HUDEP-2 (cell line): ENCODE data around the gene CHN1.
A peak's percentile ranks its signal among the peaks of the same experiment; 100 is the strongest.

ENCODE experiments used
- DNase-seq, 76 experiments: peaks; one replicate each; lab custom pipeline; 2025; ENCODE audit not compliant: unreplicated experiment in 76 of 76; lab: John Stamatoyannopoulos, UW

Gene CHN1

DNA sequence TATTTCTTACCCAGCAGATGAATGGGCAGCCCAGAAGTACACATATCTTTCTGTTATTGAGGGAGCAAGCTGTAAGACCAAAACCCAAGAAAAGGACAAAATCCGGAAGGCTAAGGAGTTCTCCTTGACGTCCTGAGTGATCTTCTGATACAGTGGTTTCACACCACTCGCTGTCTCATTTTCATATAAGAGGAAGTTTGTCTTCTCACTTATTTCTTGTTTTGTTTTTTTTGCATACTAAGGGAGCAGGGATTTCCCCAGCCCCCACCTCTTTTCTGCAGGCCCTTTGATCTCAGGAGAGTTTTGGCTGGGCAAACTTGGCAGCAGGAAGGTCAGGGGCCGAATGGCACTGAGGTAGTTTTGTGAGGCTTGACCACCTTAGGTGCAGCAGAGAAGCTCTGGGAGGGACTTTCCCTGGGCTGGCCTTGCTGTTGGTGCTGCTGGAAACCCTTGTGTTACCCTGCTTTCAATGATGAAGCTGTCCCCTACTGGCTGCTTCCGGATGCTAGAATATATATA lies 254.2 kb downstream of the CHN1 start:
- DNase-seq, result no peak

DNA sequence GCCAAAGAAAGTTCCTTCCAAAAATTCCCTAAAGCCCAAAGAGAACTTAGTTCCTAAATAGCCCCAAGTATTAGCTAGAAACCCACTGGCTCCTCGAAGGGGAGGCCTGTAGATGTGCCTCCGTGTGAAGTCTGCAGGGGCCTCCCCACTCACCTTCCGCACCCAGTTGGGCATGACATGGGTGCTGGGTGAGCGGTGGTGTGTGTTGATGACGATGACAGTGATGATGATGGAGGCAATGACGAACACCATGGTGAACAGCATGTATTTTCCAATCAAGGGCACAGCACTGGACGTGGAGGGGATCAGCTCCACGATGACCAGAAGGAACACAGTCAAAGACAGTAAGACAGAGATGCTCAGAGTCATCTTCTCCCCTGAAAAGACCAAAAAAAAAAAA lies 255.4 kb downstream of the CHN1 start:
- DNase-seq, result no peak

DNA sequence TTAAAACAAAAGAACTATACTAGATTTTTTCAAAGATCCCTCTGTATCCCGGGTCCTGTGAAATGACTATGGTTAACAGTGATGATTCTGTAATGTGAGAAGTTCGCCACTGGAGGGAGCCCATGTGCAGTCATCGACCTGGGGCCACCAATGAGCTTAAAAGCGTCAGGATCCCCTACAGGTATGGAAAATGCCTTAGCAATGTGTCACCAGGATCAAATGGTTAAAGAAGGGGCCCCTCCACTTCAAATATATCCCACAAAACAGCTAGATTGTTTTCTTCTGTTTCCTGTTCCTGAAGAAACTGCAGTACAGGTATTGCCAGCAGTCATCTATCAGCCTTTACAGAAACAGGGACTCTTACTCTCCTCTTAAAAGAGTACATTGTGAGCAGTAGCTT lies 256.2 kb downstream of the CHN1 start:
- DNase-seq, result peak in 43 of 76 experiments; percentile 2 to 68 (median 30)
